HepG2 (cell line): ENCODE data around the gene SSNA1. TPM values are rescaled to one million over a fixed set of nuclear protein-coding genes. Genes with fewer than 3 reads are reported as not detected.

Experiments used
- GTF3A ChIP-seq: sonication (generic); formaldehyde crosslinking; conservative IDR thresholded peaks from 2 replicates; pipeline ENCODE4 v1.4.0; 2020; ENCODE audit warnings: mild to moderate bottlenecking, missing genetic modification reagents
- HIVEP1 ChIP-seq: sonication (generic); formaldehyde crosslinking; IDR thresholded peaks from 2 replicates; pipeline ENCODE4 v1.4.0; 2020; ENCODE audit warnings: mild to moderate bottlenecking, missing genetic modification reagents
- HNF4G ChIP-seq, 2 experiments: sonication (generic) in 1 of 2; formaldehyde crosslinking in 1 of 2; IDR thresholded peaks; 2 replicates each; pipeline versions ENCODE4 v1.4.0 to v1.6.1; 2011 to 2020; ENCODE audit warnings: borderline replicate concordance in 2 of 2, low read depth in 2 of 2, mild to moderate bottlenecking in 2 of 2, low read length in 1 of 2, missing genetic modification reagents in 1 of 2, moderate library complexity in 1 of 2
- JARID2 ChIP-seq: sonication (generic); formaldehyde crosslinking; IDR thresholded peaks from 2 replicates; pipeline ENCODE4 v1.8.1; 2023; ENCODE audit warnings: missing genetic modification reagents, inconsistent platforms; ENCODE audit not compliant: insufficient replicate concordance
- KDM5A ChIP-seq: fragments of 200-600 bp; sonication (generic); IDR thresholded peaks from 2 replicates; pipeline ENCODE4 v1.7.0; 2018; ENCODE audit warnings: antibody characterized with exemption, mild to moderate bottlenecking, low read length, borderline replicate concordance
- MBD4 ChIP-seq: IDR thresholded peaks from 2 replicates; pipeline ENCODE4 v1.6.1; 2012; ENCODE audit warnings: low read length, inconsistent platforms, borderline replicate concordance
- MEF2D ChIP-seq: sonication (generic); formaldehyde crosslinking; IDR thresholded peaks from 2 replicates; pipeline ENCODE4 v1.5.1; 2020; ENCODE audit warnings: mild to moderate bottlenecking, missing genetic modification reagents
- MTF2 ChIP-seq: sonication (generic); formaldehyde crosslinking; IDR thresholded peaks from 2 replicates; pipeline ENCODE4 v1.5.0; 2020; ENCODE audit warnings: missing genetic modification reagents, borderline replicate concordance
- NCOA1 ChIP-seq: sonication (generic); formaldehyde crosslinking; IDR thresholded peaks from 2 replicates; pipeline ENCODE4 v1.9.0; 2021; ENCODE audit warnings: missing genetic modification reagents
- SOX5 ChIP-seq: IDR thresholded peaks from 2 replicates; pipeline ENCODE4 v1.6.1; 2016; ENCODE audit warnings: borderline replicate concordance
- SP5 ChIP-seq: IDR thresholded peaks from 2 replicates; pipeline ENCODE4 v1.6.1; 2016; ENCODE audit warnings: low read depth, borderline replicate concordance
- TAF1 ChIP-seq: sonication (generic); formaldehyde crosslinking; IDR thresholded peaks from 2 replicates; pipeline ENCODE4 v1.4.0; 2020; ENCODE audit warnings: missing genetic modification reagents
- ZNF296 ChIP-seq: sonication (generic); formaldehyde crosslinking; conservative IDR thresholded peaks from 2 replicates; pipeline ENCODE4 v1.5.0; 2020; ENCODE audit warnings: mild to moderate bottlenecking, missing genetic modification reagents
- ZNF30 ChIP-seq: sonication (generic); formaldehyde crosslinking; IDR thresholded peaks from 2 replicates; pipeline ENCODE4 v1.5.0; 2020; ENCODE audit warnings: mild to moderate bottlenecking, missing genetic modification reagents
- ZNF44 ChIP-seq: sonication (generic); formaldehyde crosslinking; IDR thresholded peaks from 2 replicates; pipeline ENCODE4 v1.5.1; 2020; ENCODE audit warnings: mild to moderate bottlenecking, missing genetic modification reagents
- ZNF629 ChIP-seq: sonication (generic); formaldehyde crosslinking; conservative IDR thresholded peaks from 2 replicates; pipeline ENCODE4 v1.5.0; 2020; ENCODE audit warnings: missing genetic modification reagents
- ZNF674 ChIP-seq: sonication (generic); formaldehyde crosslinking; IDR thresholded peaks from 2 replicates; pipeline ENCODE4 v1.5.0; 2020; ENCODE audit warnings: low read depth, mild to moderate bottlenecking, missing genetic modification reagents
- ZSCAN21 ChIP-seq: sonication (generic); formaldehyde crosslinking; IDR thresholded peaks from 2 replicates; pipeline ENCODE4 v1.8.0; 2022; ENCODE audit warnings: mild to moderate bottlenecking, missing genetic modification reagents, moderate library complexity, borderline replicate concordance
- polyA plus RNA-seq, 8 experiments: library from polyadenylated mRNA; depleted of rRNA in 3 of 8; stranded (reverse) in 7 of 8; unstranded in 1 of 8; fragments of >200 nt; fragmentation: Illumina TruSeq in 4 of 8; extraction: Trizol in 4 of 8; gene quantifications; 2 replicates each; pipeline versions ENCODE4 v1.2.1 to v1.2.3, GENCODE V29; 2011 to 2016; ENCODE audit warnings: low read depth in 4 of 8, missing spikeins in 1 of 8, mixed read lengths in 1 of 8; ENCODE audit not compliant: insufficient read depth in 1 of 8
- total RNA-seq, 5 experiments: library from RNA; depleted of rRNA; stranded (reverse); fragments of >200 nt; fragmentation: Illumina TruSeq; extraction: Trizol; gene quantifications; 2 replicates each; pipeline ENCODE4 v1.2.3, GENCODE V29; 2016; ENCODE audit warnings: low read depth in 1 of 5
- TF ChIP-seq, protein P1 (sequence below): sonication (generic); formaldehyde crosslinking; IDR thresholded peaks from 2 replicates; pipeline ENCODE4 v1.4.0; 2020; ENCODE audit warnings: missing genetic modification reagents, borderline replicate concordance
- TF ChIP-seq, protein P2 (sequence below): sonication (generic); formaldehyde crosslinking; IDR thresholded peaks from 2 replicates; pipeline ENCODE4 v1.5.1; 2020; ENCODE audit warnings: missing genetic modification reagents, mild to moderate bottlenecking, borderline replicate concordance
- TF ChIP-seq, protein P3 (sequence below): IDR thresholded peaks from 2 replicates; pipeline ENCODE4 v1.6.1; 2016
- TF ChIP-seq, protein P4 (sequence below): sonication (generic); formaldehyde crosslinking; conservative IDR thresholded peaks from 2 replicates; pipeline ENCODE4 v1.8.0; 2022; ENCODE audit warnings: mild to moderate bottlenecking, moderate library complexity, missing genetic modification reagents

SSNA1 gene
- total and polyA plus RNA-seq, 2 of the 13 experiments (the other 11 are each of a cell fraction or from before 2014, with no cell fraction given), result 35.9 to 49.4 TPM

DNA sequence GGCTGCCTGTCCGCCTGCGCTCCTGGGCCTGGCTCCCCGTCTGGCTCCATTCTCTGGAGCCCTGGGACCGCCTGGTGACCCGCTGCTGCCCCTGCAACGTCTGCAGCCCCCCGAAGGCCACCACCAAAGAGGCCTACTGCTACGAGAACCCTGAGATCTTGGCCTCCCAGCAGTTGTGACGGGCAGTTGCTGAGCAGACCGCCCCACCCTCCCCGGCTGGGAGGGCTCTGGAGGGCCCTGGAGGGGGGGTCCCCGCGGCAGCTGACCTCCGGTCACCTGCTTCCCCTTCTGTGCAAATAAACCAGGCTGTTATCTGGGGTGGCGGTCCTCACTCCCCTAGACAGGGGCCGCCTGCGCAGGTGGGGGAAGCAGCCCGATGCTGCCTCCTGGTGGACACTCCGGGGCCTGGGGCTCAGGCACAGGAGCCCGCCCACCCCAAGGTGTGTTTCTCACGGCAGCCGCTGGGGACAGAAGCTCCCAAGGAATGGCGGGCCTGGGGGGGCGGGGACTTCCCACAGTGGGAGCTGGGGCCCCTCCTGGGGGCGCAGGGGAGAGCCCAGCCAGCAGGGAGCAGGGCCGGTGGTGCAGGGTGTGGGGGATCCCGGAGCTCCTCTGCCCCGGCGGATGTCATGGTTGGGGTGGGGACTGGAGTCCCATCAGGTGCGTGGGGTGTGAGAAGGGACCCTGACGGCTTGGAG, 47.9 kb downstream of the SSNA1 start (continued):
- TF ChIP-seq MTF2 (0 out of 2 replicates have a peak, but pooled peaks have one; percentile 57), ZNF30 (CRISPR knock-in tag) (no peak), ZSCAN21 (CRISPR knock-in tag) (peak; percentile 11; the same call in 1 of the 2 replicates), KDM5A (0 out of 2 replicates have a peak, but pooled peaks have one; percentile 7), JARID2 (no peak), ZNF629 (CRISPR knock-in tag) (0 out of 2 replicates have a peak, but pooled peaks have one; percentile 23), SOX5 (peak; percentile 68; the same call in 1 of the 2 replicates), HNF4G (IDR thresholded peaks at IDR 0.05; ENCODE audit: borderline replicate concordance, low read depth, low read length) (peak; percentile 33; the same call in 1 of the 2 replicates), HNF4G (CRISPR knock-in tag; IDR thresholded peaks at IDR 0.05; ENCODE audit: borderline replicate concordance, low read depth) (0 out of 2 replicates have a peak, but pooled peaks have one; percentile 46), MBD4 (no peak), NCOA1 (CRISPR knock-in tag) (0 out of 2 replicates have a peak, but pooled peaks have one; percentile 49), ZNF44 (CRISPR knock-in tag) (no peak), MEF2D (CRISPR knock-in tag) (peak; percentile 65), SP5 (CRISPR knock-in tag) (peak; percentile 67; the same call in 1 of the 2 replicates), ZNF296 (no peak), ZNF674 (no peak), GTF3A (CRISPR knock-in tag) (peak; percentile 44; the same call in 1 of the 2 replicates), HIVEP1 (peak; percentile 80), TAF1 (CRISPR knock-in tag) (0 out of 2 replicates have a peak, but pooled peaks have one; percentile 33)
- TF ChIP-seq, protein P1, sequence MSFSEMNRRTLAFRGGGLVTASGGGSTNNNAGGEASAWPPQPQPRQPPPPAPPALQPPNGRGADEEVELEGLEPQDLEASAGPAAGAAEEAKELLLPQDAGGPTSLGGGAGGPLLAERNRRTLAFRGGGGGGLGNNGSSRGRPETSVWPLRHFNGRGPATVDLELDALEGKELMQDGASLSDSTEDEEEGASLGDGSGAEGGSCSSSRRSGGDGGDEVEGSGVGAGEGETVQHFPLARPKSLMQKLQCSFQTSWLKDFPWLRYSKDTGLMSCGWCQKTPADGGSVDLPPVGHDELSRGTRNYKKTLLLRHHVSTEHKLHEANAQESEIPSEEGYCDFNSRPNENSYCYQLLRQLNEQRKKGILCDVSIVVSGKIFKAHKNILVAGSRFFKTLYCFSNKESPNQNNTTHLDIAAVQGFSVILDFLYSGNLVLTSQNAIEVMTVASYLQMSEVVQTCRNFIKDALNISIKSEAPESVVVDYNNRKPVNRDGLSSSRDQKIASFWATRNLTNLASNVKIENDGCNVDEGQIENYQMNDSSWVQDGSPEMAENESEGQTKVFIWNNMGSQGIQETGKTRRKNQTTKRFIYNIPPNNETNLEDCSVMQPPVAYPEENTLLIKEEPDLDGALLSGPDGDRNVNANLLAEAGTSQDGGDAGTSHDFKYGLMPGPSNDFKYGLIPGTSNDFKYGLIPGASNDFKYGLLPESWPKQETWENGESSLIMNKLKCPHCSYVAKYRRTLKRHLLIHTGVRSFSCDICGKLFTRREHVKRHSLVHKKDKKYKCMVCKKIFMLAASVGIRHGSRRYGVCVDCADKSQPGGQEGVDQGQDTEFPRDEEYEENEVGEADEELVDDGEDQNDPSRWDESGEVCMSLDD, result peak; percentile 90
- TF ChIP-seq, protein P2, sequence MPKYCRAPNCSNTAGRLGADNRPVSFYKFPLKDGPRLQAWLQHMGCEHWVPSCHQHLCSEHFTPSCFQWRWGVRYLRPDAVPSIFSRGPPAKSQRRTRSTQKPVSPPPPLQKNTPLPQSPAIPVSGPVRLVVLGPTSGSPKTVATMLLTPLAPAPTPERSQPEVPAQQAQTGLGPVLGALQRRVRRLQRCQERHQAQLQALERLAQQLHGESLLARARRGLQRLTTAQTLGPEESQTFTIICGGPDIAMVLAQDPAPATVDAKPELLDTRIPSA (CRISPR knock-in tag), result peak; percentile 65; the same call in 1 of the 2 replicates
- TF ChIP-seq, protein P3, sequence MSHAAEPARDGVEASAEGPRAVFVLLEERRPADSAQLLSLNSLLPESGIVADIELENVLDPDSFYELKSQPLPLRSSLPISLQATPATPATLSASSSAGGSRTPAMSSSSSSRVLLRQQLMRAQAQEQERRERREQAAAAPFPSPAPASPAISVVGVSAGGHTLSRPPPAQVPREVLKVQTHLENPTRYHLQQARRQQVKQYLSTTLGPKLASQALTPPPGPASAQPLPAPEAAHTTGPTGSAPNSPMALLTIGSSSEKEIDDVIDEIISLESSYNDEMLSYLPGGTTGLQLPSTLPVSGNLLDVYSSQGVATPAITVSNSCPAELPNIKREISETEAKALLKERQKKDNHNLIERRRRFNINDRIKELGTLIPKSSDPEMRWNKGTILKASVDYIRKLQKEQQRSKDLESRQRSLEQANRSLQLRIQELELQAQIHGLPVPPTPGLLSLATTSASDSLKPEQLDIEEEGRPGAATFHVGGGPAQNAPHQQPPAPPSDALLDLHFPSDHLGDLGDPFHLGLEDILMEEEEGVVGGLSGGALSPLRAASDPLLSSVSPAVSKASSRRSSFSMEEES, result peak; percentile 97
- TF ChIP-seq, protein P4, sequence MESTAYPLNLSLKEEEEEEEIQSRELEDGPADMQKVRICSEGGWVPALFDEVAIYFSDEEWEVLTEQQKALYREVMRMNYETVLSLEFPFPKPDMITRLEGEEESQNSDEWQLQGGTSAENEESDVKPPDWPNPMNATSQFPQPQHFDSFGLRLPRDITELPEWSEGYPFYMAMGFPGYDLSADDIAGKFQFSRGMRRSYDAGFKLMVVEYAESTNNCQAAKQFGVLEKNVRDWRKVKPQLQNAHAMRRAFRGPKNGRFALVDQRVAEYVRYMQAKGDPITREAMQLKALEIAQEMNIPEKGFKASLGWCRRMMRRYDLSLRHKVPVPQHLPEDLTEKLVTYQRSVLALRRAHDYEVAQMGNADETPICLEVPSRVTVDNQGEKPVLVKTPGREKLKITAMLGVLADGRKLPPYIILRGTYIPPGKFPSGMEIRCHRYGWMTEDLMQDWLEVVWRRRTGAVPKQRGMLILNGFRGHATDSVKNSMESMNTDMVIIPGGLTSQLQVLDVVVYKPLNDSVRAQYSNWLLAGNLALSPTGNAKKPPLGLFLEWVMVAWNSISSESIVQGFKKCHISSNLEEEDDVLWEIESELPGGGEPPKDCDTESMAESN (CRISPR knock-in tag), result peak; percentile 79; the same call in 1 of the 2 replicates
